ENCODE results near the gene PHTF2.

Gene PHTF2

GRCh38 chr7:77825131-77825530 is 26.6 kb downstream of the PHTF2 start:
- H3K27ac ChIP-seq (replicated peaks) = no peak overlapping the region
- no peak overlapping the region for H3K4me3 ChIP-seq (replicated peaks; ENCODE audit: insufficient read depth, low read length)
- TF ChIP-seq CTCF (IDR thresholded peaks at IDR 0.05; ENCODE audit: insufficient read depth, low read length) (no peak), REST (IDR thresholded peaks at IDR 0.05; ENCODE audit: insufficient replicate concordance, low read depth) (no peak), POLR2AphosphoS5 (IDR thresholded peaks at IDR 0.05; ENCODE audit: low read depth) (no peak), SPI1 (IDR thresholded peaks at IDR 0.05; ENCODE audit: borderline replicate concordance, low read depth) (peak; percentile 73), GABPA (IDR thresholded peaks at IDR 0.05; ENCODE audit: low read depth) (no peak)
- no peak for DNase-seq (ENCODE audit: low read depth in 1 of 2, low spot score in 1 of 2)
- no peaks in the 10 kb centered on the region for H3K27me3 ChIP-seq (ENCODE audit: insufficient read depth, poor library complexity, severe bottlenecking)

GRCh38 chr7:77826300-77826699 is 27.7 kb downstream of the PHTF2 start:
- H3K27ac ChIP-seq (replicated peaks) = no peak overlapping the region
- no peak for TF ChIP-seq GABPA (IDR thresholded peaks at IDR 0.05; ENCODE audit: low read depth)
- TF ChIP-seq REST (IDR thresholded peaks at IDR 0.05; ENCODE audit: insufficient replicate concordance, low read depth) = peak; percentile 87

GRCh38 chr7:77827999-77828398 is 29.4 kb downstream of the PHTF2 start:
- Histone ChIP-seq H3K4me3 (replicated peaks; ENCODE audit: insufficient read depth, low read length) (no peak overlapping the region), H3K27me3 (ENCODE audit: insufficient read depth, poor library complexity, severe bottlenecking) (no peaks in the 10 kb centered on the region), H3K27ac (replicated peaks) (no peak overlapping the region)
- TF ChIP-seq REST (IDR thresholded peaks at IDR 0.05; ENCODE audit: insufficient replicate concordance, low read depth) = no peak
- no peak for TF ChIP-seq SPI1 (IDR thresholded peaks at IDR 0.05; ENCODE audit: borderline replicate concordance, low read depth)
- no peak for TF ChIP-seq GABPA (IDR thresholded peaks at IDR 0.05; ENCODE audit: low read depth)
- no peak for TF ChIP-seq CTCF (IDR thresholded peaks at IDR 0.05; ENCODE audit: insufficient read depth, low read length)
- no peak for TF ChIP-seq POLR2AphosphoS5 (IDR thresholded peaks at IDR 0.05; ENCODE audit: low read depth)
- no peak for DNase-seq (ENCODE audit: low read depth in 1 of 2, low spot score in 1 of 2)

More at GRCh38 chr7:77826300-77826699, 27.7 kb downstream of the PHTF2 start:
- no peak for DNase-seq (ENCODE audit: low read depth in 1 of 2, low spot score in 1 of 2)
- no peak overlapping the region for H3K4me3 ChIP-seq (replicated peaks; ENCODE audit: insufficient read depth, low read length)
- no peaks in the 10 kb centered on the region for H3K27me3 ChIP-seq (ENCODE audit: insufficient read depth, poor library complexity, severe bottlenecking)
